MCF 10A (cell line): Measurements from ENCODE around the gene CFTR. TPM values are rescaled to one million over a fixed set of nuclear protein-coding genes. Genes with fewer than 3 reads are reported as not detected.

Source experiments
- BruUV-seq: library from RNA; stranded (reverse); fragments of 400-500 nt; replicated peaks from 2 replicates; lab custom pipeline; 2021; lab: Mats Ljungman, UMichigan
- CTCF ChIA-PET: fragments of 300-600 bp; sonication (Branson Sonifier 250); formaldehyde crosslinking; extraction: SDS; loops from one replicate; lab custom pipeline; 2021; ENCODE audit warnings: antibody characterized with exemption, inconsistent platforms; lab: Yijun Ruan, JAX
- POLR2A ChIA-PET: fragments of 300-600, 350-650 bp; sonication (Branson Sonifier 250); formaldehyde crosslinking; extraction: SDS; loops from one replicate; lab custom pipeline; 2020; ENCODE audit warnings: antibody characterized with exemption, inconsistent platforms; lab: Yijun Ruan, JAX
- DNase-seq: peaks from one replicate; pipeline ENCODE4 v3.0.0-alpha.2; 2018; ENCODE audit not compliant: unreplicated experiment
- H3K27ac Mint-ChIP-seq: one replicate; pipeline ENCODE4 v1.8.0; 2022; ENCODE audit warnings: mild to moderate bottlenecking, low read depth, mixed read lengths; ENCODE audit not compliant: unreplicated experiment
- H3K27me3 Mint-ChIP-seq: one replicate; pipeline ENCODE4 v1.8.0; 2022; ENCODE audit warnings: mixed read lengths; ENCODE audit not compliant: insufficient read depth, unreplicated experiment
- H3K36me3 Mint-ChIP-seq: one replicate; pipeline ENCODE4 v1.8.0; 2022; ENCODE audit warnings: mild to moderate bottlenecking, moderate library complexity, mixed read lengths; ENCODE audit not compliant: insufficient read depth, unreplicated experiment
- H3K4me1 Mint-ChIP-seq: one replicate; pipeline ENCODE4 v1.8.0; 2022; ENCODE audit warnings: mixed read lengths; ENCODE audit not compliant: insufficient read depth, unreplicated experiment
- H3K4me3 Mint-ChIP-seq: one replicate; pipeline ENCODE4 v1.8.0; 2022; ENCODE audit warnings: mild to moderate bottlenecking, moderate library complexity, mixed read lengths; ENCODE audit not compliant: unreplicated experiment
- H3K9me3 Mint-ChIP-seq: one replicate; pipeline ENCODE4 v1.8.0; 2022; ENCODE audit warnings: mixed read lengths; ENCODE audit not compliant: unreplicated experiment
- intact Hi-C: fragments of 100-400 bp; cut with micrococcal nuclease; formaldehyde crosslinking; loops from 2 replicates; pipeline ENCODE4 v1.14.1; 2022
- total RNA-seq: library from RNA; stranded (reverse); gene quantifications from 2 replicates; pipeline ENCODE4 v1.2.3, GENCODE V29; 2022
- TF ChIP-seq, protein P1 (sequence below): fragments of 200-600 bp; IDR thresholded peaks from one replicate; pipeline ENCODE4 v1.8.0; 2022; ENCODE audit warnings: antibody characterized with exemption, mild to moderate bottlenecking; ENCODE audit not compliant: unreplicated experiment

CFTR gene
- total RNA-seq, 1 experiment from 2014 or later = not detected

DNA sequence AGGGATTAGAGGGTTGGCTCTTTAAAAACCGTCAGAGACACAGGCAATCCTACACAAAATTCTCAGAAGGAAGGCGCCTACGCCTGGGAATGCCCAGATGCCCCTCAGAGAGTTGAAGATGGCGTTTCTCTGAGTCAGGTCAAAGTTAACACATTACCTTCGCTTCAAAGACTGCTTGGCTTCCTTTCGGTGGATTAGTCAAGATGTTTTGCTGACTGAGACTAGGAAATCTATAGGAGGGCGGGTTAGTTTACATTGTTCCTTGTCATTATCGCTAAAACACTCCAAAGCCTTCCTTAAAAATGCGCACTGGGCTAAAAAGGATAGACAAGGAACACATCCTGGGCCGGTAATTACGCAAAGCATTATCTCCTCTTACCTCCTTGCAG, 995 bp upstream of the CFTR start:
- TF ChIP-seq, protein P1, sequence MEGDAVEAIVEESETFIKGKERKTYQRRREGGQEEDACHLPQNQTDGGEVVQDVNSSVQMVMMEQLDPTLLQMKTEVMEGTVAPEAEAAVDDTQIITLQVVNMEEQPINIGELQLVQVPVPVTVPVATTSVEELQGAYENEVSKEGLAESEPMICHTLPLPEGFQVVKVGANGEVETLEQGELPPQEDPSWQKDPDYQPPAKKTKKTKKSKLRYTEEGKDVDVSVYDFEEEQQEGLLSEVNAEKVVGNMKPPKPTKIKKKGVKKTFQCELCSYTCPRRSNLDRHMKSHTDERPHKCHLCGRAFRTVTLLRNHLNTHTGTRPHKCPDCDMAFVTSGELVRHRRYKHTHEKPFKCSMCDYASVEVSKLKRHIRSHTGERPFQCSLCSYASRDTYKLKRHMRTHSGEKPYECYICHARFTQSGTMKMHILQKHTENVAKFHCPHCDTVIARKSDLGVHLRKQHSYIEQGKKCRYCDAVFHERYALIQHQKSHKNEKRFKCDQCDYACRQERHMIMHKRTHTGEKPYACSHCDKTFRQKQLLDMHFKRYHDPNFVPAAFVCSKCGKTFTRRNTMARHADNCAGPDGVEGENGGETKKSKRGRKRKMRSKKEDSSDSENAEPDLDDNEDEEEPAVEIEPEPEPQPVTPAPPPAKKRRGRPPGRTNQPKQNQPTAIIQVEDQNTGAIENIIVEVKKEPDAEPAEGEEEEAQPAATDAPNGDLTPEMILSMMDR = no peak
- peaks cover 88% of the 10 kb centered on the region for H3K27me3 Mint-ChIP-seq
- no peaks in the 10 kb centered on the region for H3K36me3 Mint-ChIP-seq
- H3K9me3 Mint-ChIP-seq = no peaks in the 10 kb centered on the region
- no peak overlapping the region for H3K27ac Mint-ChIP-seq
- POLR2A ChIA-PET = no interaction called here
- H3K4me1 Mint-ChIP-seq = no peaks in the 10 kb centered on the region
- CTCF ChIA-PET = no interaction called here
- H3K4me3 Mint-ChIP-seq = no peak overlapping the region
- no TSS peak for BruUV-seq
- DNase-seq = no peak
- intact Hi-C loops = no loop called here

GRCh38 chr7:117480055-117480362, 184 bp downstream of the CFTR start:
- Mint-ChIP-seq H3K27ac (no peak overlapping the region), H3K4me1 (no peaks in the 10 kb centered on the region), H3K36me3 (no peaks in the 10 kb centered on the region), H3K27me3 (peaks cover 93% of the 10 kb centered on the region), H3K9me3 (no peaks in the 10 kb centered on the region), H3K4me3 (no peak overlapping the region)
- DNase-seq = no peak
- CTCF ChIA-PET = no interaction called here
- intact Hi-C loops = no loop called here
- POLR2A ChIA-PET = no interaction called here
- TF ChIP-seq, protein P1 = no peak
- no TSS peak for BruUV-seq

DNA sequence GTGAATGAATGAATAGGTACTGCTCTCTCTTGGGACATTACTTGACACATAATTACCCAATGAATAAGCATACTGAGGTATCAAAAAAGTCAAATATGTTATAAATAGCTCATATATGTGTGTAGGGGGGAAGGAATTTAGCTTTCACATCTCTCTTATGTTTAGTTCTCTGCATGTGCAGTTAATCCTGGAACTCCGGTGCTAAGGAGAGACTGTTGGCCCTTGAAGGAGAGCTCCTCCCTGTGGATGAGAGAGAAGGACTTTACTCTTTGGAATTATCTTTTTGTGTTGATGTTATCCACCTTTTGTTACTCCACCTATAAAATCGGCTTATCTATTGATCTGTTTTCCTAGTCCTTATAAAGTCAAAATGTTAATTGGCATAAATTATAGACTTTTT, 1.2 kb downstream of the CFTR start:
- peak; percentile 4 for DNase-seq
- CTCF ChIA-PET = interaction anchor here (0.7 kb wide), 2 partner anchors 136 to 618 kb away, joined by 3 read pairs; no protein-coding TSS in a partner anchor
- TF ChIP-seq, protein P1 = no peak
- H3K4me3 Mint-ChIP-seq = no peak overlapping the region
- no peaks in the 10 kb centered on the region for H3K4me1 Mint-ChIP-seq
- no peaks in the 10 kb centered on the region for H3K36me3 Mint-ChIP-seq
- H3K9me3 Mint-ChIP-seq = no peaks in the 10 kb centered on the region
- POLR2A ChIA-PET = no interaction called here
- H3K27ac Mint-ChIP-seq = no peak overlapping the region
- no TSS peak for BruUV-seq
- peaks cover 91% of the 10 kb centered on the region for H3K27me3 Mint-ChIP-seq
- intact Hi-C loops = no loop called here

DNA sequence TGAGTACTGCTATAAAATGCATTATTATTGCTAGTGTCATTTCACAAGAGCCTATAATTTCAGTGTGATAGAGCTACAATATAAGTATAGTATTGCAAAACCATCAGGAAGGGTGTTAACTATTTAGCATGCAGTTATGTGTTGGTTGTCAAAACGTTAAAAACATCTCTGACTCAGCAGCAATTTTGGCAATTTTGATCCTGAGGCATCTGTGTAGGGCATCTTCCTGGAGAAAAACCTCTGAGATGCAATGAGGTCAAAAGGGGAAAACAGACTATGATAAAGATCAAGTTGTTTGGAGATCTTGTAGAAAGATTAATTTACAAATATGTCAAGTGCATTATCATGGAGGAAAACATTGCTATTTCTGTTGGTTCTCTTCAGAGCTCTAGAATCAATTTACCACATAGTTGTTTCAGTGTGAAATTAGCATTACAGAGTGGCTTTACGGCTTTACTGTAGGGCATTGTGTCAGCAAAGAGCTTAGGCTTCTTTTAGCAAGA, 5.3 kb downstream of the CFTR start:
- no TSS peak for BruUV-seq
- POLR2A ChIA-PET = no interaction called here
- no peaks in the 10 kb centered on the region for H3K36me3 Mint-ChIP-seq
- H3K27ac Mint-ChIP-seq = no peak overlapping the region
- intact Hi-C loops = no loop called here
- no peaks in the 10 kb centered on the region for H3K9me3 Mint-ChIP-seq
- no peaks in the 10 kb centered on the region for H3K4me1 Mint-ChIP-seq
- H3K4me3 Mint-ChIP-seq = no peak overlapping the region
- peaks cover 86% of the 10 kb centered on the region for H3K27me3 Mint-ChIP-seq
- CTCF ChIA-PET = interaction anchor here (0.7 kb wide), 1 partner anchor 666 kb away, joined by 3 read pairs; no protein-coding TSS in a partner anchor
- TF ChIP-seq, protein P1 = no peak
- DNase-seq = no peak
